ENCODE measurements around the gene SCIMP.
A peak's percentile ranks its signal among the peaks of the same experiment; 100 is the strongest.

The SCIMP gene

DNA sequence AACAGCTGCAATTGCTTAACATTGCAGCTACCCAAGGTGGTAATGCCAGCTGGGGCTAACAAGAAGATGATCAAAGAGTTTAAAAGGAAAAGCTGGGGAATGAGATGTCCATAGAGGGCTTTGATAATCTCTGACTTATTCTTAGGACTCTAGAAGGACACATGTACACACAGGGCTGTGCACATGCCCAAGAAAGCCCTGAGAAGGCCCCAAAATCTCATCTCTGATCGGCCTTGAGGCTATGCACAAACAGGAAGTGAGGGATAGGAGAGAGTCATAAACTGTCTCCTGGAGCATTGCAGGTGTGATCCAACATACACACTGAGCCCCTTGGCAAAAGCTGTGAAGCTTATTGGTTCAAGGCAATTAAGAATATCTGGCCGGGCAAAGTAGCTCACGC lies 30.2 kb upstream of the SCIMP start:
- TF ChIP-seq, protein P1, sequence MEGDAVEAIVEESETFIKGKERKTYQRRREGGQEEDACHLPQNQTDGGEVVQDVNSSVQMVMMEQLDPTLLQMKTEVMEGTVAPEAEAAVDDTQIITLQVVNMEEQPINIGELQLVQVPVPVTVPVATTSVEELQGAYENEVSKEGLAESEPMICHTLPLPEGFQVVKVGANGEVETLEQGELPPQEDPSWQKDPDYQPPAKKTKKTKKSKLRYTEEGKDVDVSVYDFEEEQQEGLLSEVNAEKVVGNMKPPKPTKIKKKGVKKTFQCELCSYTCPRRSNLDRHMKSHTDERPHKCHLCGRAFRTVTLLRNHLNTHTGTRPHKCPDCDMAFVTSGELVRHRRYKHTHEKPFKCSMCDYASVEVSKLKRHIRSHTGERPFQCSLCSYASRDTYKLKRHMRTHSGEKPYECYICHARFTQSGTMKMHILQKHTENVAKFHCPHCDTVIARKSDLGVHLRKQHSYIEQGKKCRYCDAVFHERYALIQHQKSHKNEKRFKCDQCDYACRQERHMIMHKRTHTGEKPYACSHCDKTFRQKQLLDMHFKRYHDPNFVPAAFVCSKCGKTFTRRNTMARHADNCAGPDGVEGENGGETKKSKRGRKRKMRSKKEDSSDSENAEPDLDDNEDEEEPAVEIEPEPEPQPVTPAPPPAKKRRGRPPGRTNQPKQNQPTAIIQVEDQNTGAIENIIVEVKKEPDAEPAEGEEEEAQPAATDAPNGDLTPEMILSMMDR (IDR thresholded peaks at IDR 0.05) = no peak

DNA sequence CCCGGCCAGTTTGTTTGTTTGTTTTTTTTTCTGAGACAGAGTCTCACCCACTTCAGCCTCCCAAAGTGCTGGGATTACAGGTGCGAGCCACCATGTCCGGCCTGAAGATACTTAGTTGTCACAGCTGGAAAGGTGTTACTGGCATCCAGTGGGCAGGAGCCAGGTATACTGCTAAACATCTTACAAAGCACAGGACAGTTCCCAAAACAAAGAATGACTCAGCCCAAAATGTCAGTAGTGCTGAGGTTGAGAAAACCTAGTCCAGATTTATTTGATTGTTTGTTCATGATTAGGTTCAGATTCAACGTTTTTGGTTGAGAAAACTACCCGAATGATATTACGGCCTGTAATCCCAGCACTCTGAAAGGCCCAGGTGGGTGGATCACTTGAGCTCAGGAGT lies 28.8 kb upstream of the SCIMP start:
- TF ChIP-seq, protein P1 (IDR thresholded peaks at IDR 0.05) = no peak

DNA sequence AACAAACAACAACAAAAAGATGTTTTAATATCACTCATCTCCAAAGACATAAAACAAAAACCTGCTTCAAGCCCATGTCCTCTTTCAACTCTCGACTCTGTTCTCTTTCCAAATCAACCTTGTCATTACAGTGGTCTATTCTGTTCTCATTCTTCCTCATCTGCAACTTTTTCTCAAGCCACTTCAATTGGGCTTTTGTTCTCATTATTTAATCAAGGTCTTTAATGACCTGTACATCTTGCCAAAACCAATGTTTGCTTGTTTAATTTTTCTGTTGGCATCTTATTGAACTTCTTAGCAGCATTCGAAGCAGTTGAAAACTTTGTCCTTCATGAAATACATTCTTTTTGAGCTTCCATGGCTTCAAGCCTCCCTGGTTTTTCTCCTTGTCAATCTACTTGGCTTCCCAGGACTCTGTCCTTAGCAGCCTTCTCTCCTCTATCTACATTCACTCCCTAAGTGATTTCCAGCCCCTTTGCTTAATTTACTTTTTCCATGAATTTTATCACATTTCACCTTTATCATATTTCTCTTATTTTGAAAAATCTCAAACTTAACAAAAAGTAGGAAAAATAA lies 27.8 kb upstream of the SCIMP start:
- TF ChIP-seq, protein P1 (IDR thresholded peaks at IDR 0.05) = no peak

DNA sequence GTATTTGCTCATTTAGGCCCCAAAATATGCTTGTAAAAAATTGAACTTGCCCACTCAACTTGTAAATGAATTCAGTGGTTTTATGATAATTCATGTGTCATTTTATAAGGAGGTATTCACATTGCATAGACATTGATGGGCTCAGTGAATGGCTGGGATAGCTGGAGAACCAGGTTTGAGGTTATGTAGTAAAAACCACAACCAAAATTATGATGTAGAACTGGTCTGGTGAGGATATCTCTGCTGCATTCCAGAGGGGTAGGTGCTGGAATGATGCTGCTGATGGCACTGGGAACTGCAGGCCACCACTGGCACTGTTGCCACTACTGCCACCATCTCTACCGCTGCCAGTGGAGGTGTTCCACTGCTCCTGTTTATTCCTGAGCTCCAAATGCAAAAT lies 25.9 kb upstream of the SCIMP start:
- TF ChIP-seq, protein P1 (IDR thresholded peaks at IDR 0.05) = no peak

DNA sequence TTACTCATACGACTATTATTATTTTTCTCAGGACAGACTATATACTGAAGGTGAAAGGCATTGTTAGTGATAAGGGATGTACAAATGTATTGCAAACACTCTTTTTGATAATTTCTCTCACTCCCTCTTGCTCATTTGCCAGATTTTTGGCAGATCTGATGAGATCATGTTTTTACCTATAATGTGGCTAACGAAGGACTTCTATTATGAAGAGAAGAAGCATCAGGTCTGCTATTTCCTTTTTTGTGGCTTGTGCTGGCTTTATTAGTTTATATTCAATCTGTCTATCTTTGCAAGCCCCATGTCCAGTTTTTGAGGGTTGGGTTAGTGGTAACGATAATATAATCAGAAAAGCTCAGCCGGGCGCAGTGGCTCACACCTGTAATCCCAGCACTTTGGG lies 22.5 kb upstream of the SCIMP start:
- TF ChIP-seq, protein P1 (IDR thresholded peaks at IDR 0.05) = no peak

DNA sequence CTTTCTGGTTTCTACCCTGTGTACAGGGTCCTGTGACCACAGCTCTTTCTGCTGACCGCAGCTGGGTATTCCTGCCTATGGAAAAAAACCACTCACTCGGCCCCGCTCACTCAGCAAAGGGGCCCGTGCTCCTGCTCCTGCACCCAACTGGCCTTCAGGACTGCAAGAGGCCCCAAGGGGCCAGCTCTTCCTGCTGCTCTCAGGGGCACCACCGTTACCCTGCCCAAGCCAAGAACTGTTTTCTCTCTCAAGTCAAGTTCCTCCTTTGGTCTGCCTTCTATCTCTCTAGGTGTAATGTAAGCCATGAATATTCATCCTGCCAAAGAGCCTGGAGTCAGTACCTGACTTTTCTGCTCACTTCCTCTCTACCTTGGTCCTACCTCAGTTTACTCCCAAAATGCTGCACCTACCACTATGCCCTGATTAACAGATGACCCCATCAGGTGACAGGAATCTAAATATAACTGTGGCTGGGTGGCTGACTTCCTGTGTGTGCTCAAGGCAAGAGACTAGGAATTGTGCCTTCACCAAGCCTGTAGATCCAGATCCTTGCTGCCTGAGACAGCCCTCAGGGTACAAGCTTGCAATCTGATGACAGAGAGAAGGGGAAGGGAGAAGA lies 20.4 kb upstream of the SCIMP start:
- TF ChIP-seq, protein P1 (IDR thresholded peaks at IDR 0.05) = no peak

DNA sequence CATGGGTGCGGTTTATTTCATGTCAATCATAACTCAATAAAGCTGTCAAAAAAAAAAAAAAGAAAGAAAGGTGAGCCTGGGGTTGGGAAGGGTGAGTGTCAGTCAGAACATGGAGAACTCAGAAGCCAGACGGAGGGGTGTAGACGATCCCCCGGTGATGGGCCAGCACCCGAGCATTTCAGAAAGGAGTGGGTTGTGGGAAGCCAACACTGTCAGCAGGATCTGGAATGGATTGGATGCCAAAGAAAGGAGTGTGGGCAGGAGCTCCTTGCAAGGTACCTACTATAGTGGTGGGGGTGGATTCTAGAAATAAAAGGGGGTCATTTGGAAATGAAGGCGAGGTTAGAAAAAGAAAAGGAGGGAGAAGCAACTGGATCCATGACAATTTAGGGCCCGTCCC lies 19.8 kb upstream of the SCIMP start:
- TF ChIP-seq, protein P1 (IDR thresholded peaks at IDR 0.05) = no peak

DNA sequence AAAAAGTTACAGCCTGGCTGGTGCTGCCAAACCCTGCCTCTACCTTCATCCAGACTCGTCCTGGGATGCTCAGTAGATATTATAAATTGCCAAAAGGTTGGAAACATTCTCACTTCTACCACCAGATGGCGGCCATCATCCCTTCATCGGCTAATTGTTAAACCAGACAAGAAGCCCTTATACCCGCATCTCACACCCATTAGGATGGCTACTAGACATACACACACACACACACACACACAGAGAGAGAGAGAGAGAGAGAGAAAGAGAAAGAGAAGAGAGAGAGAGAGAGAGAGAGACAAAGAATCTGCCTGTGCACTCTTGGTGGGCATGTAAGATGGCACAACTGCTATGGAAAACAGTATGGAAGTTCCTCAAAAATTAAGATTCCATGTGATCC lies 15.0 kb upstream of the SCIMP start:
- TF ChIP-seq, protein P1 (IDR thresholded peaks at IDR 0.05) = peak; percentile 63; the same call in 1 of the 2 replicates
